AG10803 (cell line): ENCODE results near the gene STIM2.
A peak's percentile ranks its signal among the peaks of the same experiment; 100 is the strongest.
"Not testable (repeated sequence)": the region's sequence is repeated elsewhere in the genome, so short reads cannot be mapped to it uniquely, and the experiment has no call there.

Experiments used
- DNase-seq: peaks from one replicate; pipeline ENCODE4 v3.0.0; 2010; ENCODE audit warnings: low read depth
- H3K4me3 ChIP-seq: 2 replicates; pipeline ENCODE4 v1.5.1; 2011; ENCODE audit warnings: mild to moderate bottlenecking, low read length, control low read depth
- CTCF ChIP-seq: conservative IDR thresholded peaks from 2 replicates; pipeline ENCODE4 v1.5.1; 2011; ENCODE audit warnings: mild to moderate bottlenecking, low read length, control low read depth, inconsistent platforms

Gene STIM2

GRCh38 chr4:26819478-26820095, 41.1 kb upstream of the STIM2 start:
- no peak overlapping the region for H3K4me3 ChIP-seq

GRCh38 chr4:26820346-26820745, 40.3 kb upstream of the STIM2 start:
- TF ChIP-seq CTCF: no peak
- DNase-seq: no peak
- H3K4me3 ChIP-seq: no peak overlapping the region

More at GRCh38 chr4:26819478-26820095, 41.1 kb upstream of the STIM2 start:
- no peak for DNase-seq
- TF ChIP-seq CTCF: no peak

- H3K4me3 ChIP-seq: no peak overlapping the region
- no peak for DNase-seq
- TF ChIP-seq CTCF: no peak
Measured at GRCh38 chr4:26821031-26821430, 39.6 kb upstream of the STIM2 start.

- no peak overlapping the region for H3K4me3 ChIP-seq
- TF ChIP-seq CTCF: no peak
- DNase-seq: peak; percentile 14
Measured at GRCh38 chr4:26821677-26822503, 38.8 kb upstream of the STIM2 start.

- DNase-seq: no peak
- no peak for TF ChIP-seq CTCF
- no peak overlapping the region for H3K4me3 ChIP-seq
Measured at GRCh38 chr4:26822546-26822945, 38.1 kb upstream of the STIM2 start.

- not testable (repeated sequence) for H3K4me3 ChIP-seq, DNase-seq
Measured at GRCh38 chr4:26822974-26823373, 37.7 kb upstream of the STIM2 start.

- no peak for DNase-seq
- TF ChIP-seq CTCF: no peak
Measured at GRCh38 chr4:26823583-26823982, 37.1 kb upstream of the STIM2 start.

More at GRCh38 chr4:26823583-26823982, 37.1 kb upstream of the STIM2 start:
- no peak overlapping the region for H3K4me3 ChIP-seq
